GM21717 (cell line): ENCODE results near the gene SLC30A1.

Experiments
- ATAC-seq: cut with Tn5 transposase; IDR thresholded peaks from one replicate; pipeline ENCODE4 v1.9.1; 2021; ENCODE audit warnings: mild to moderate bottlenecking, moderate library complexity; ENCODE audit not compliant: unreplicated experiment

The SLC30A1 gene

DNA sequence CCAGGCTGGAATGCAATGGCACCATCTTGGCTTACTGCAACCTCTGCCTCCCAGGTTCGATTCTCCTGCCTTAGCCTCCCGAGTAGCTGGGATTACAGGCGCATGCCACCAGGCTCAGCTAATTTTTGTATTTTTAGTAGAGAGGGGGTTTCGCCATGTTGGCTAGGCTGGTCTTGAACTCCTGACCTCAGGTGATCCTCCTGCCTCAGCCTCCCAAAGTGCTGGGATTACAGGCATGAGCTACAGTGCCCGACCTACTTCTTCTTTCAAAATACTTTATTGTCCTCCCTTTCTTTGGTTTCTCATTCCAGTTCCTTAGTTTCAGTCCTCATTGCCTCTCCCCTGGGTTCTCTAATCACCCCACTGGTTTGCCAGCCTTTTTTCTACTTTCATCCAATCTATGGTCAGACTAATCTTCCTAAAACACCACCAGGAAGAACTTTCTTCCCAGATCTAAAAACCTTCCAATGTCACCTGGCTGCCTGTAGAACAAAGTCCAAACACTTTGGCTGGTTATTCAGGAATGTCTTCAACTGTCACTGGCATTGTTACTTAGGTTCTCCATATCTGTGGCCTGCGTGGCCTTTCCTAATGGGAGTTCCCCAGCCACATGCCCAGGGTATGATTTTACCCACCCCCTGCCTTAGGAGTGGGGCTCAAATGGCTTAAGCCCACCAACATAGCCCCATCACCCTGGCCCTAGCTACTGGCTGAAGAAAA lies 29.0 kb upstream of the SLC30A1 start:
- no peak for ATAC-seq

DNA sequence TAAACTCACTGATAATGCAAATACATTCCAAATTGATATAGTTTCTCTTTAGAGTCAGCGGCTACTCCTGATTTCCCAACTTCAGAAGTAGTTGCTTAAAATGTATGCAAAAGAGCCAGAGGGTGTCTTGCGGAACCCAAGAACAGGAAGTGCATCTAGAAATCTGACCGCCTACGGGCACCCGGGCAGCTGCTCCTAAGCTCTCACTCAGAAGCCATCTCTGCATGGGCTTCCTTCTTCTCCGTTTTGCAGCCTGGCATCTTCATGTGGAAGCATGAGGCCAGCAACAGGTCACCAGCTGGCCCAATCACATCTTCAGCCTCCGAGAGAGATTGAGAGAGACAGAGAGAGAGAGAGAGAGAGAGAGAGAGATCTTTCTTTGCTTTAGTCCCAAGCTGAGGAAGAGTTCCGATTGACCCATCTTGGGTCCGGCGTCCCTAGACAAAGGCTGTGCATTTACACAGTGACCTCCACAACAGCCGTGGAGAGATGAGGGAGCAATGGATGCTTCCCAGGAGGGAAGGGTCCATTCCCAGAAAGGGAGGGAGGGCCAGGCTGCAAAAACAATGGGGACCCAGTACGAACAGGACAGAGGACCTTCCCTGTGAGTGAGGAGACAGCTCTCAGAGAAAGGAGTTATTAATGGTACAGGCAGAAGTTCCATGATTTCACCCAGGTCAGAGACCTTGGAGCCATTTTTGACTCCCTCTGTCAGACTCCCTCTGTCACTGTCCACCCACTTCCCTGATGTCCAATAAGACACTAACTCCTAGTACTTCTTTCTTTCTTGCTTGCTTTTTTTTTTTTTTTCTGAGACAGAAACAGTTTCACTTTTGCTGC lies 28.2 kb upstream of the SLC30A1 start:
- ATAC-seq = peak; percentile 91

DNA sequence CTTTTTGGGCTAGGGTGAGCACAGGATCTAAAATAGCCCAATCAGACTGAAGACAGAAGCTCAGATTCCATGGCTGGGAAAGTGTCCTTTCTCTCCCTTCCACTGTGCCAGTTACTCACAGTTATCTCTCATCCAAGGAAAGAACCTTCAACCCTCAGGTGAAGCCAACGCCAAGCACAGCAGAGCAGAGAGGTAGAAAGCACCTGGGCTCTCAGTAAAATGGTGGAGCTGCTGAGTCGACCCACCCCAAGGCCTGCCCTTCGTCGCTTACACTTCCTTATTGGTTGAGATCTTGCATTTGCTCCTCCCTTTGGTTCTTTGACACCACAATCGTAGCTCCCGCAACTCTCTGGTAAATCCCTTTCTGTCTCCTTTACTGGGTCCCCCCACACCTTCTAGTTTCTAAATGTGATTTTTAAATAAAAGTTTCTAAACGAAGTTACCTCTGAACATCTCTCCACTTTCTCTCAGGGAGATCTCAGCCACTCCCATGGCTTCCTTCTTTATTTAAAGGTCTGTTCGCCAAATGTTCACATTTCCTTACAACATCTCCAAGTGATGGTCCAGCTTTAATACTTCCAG lies 27.5 kb upstream of the SLC30A1 start:
- ATAC-seq = peak; percentile 78

DNA sequence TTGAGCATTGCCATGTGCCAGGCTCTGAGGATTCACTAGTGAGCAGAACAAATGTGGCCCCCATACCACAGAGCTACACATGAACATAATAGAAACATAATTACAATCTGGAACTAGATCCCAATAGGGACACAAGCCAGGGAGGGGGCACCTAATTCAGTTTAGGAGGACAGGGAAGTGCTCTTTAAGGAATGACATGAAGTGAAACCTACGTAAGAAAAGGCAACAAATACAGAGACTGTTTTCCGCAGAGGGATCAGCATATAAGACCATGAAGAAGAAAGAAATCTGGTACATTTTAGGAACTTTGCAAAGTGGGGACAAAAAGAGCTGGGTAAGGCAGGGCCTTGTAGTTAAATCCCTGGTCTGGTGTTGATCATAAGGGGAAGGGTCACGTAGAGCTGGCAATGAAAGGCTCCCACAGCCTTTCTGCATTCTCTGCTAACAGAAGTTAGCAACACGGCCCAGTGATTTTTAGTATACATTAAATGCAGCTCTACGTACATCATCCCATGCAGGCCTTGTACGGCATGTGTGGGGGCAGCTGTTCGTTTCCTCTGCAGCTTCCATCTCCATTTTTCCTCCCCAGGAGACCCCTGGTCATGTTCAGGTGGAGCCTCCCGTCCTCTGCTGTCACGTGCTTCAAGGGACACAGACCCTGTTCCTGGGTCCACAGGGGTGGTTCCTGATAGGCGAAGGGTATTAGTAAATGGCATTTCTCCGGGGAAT lies 26.8 kb upstream of the SLC30A1 start:
- no peak for ATAC-seq

DNA sequence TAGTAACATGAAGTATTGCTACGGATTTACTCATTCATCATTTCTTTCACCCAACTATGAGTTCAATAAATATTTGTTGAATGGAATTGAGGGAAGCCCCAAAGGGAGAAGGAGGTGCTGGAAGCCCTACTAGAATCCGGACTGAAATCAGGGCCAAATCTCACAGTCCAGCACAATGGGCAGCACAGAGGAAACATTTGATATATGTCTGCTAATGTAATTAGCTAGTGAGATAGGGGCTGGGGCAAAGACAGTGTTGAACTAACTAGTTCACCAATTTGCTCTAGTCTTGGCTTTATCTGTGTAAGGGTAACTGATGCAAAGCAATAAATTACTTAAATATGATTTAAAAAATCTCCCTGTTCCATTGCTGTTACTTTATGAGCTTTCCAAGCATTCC lies 26.1 kb upstream of the SLC30A1 start:
- ATAC-seq = no peak

DNA sequence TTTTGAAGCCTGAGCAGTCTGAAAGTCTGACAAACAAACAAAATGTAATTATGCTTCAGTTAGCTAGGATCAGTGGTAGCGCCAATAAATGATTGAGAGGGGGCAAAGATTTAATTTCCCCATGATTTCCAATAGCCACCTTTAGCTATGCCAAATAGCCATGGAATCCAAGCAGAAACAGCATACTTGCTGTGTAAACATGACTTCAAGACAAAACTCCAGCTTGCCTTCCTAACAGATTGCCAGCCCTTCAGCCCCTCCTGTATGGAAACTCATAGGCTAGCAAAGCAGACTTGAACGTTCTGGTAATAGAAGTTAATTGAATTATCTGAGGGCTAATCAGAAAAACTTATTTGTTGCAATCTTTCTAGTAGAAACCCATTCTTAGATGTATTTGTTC lies 25.6 kb upstream of the SLC30A1 start:
- ATAC-seq = no peak

DNA sequence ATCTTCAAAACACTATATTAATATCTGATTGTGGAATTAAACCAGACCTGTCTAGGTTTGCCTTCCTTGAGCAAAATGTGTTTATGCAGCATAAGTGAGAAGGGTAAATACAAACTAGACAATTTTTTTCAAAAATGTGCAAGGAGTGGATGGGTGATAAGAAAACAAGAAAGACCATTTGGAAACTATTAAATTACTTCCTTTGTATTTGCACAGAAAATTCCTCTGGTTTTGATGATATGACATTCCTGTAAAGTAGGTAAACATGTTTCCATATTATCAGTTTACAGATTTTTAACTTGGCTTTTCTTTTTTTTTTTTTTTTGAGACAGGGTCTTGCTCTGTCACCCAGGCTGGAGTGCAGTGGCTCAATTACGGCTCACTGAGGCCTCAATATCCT lies 24.8 kb upstream of the SLC30A1 start:
- ATAC-seq = no peak

DNA sequence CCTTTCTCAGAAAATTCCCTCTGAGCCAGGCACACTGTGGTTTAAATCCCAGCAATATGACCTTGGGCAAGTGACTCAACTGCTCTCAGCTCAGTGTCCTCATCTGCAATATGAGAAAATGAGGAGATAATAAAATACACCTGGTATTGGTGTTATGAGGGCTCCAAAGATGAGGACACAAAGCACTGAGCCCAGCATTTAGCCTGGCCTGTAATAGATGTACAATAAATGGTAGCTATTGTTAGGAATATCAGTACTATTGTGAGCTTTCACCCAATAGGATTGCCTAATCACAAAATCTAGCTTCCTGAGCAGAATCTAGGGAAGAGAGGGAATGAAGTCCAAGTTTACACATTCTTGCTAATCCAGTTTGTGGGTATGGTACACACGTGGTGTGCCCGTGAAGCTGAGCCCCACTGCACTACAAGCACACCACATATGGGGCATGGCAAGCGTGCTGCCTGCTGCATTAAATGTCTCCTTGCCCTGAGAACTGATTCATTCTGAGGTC lies 24.3 kb upstream of the SLC30A1 start:
- no peak for ATAC-seq

DNA sequence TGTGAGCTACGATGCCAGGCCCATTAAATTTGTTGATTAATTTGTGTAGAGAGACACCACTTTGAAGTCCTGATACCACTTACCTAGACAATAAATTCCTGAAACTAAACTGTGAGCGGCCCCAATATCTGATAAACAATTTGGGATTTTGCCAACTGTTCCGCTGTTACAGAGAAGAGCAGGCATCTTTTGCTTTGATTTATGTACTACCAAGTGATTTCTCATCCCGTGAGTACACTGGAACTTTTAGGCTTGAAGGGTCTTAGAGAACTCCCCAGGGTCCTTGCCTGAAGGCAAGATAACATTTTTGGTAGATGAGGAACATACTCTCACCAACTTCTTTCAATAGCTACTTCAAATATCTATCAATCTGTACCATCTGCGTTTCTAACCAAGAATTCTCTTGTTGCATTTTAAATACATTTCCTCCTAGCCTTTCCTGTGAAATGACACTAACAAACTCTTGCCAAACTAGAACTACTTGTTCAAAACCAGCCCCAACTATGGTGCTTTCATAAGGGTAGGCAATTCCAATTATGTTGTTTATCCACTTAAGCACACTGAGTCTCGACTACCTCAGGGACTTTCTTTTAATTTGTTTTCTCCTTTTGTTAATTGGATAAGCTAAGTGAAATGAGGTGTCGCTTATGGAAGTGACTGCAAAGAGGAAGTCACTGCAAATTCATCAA lies 23.2 kb upstream of the SLC30A1 start:
- no peak for ATAC-seq

DNA sequence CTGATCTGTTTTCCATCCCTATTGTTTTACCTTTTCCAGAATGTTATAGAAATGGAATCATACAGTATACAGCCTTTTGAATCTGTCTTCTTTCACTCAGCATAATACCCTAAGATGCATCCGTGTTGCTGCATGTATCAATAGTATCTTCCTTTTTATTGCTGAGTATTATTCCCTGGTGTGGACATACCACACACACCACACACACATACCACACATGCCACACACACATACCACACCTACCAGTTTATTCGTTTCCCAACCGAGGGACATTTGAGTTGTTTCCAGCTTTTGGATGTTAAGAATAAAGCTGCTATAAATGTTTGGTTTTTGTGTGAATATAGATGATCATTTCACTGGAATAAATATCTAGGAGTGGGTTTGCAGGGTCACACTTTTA lies 22.2 kb upstream of the SLC30A1 start:
- no peak for ATAC-seq

DNA sequence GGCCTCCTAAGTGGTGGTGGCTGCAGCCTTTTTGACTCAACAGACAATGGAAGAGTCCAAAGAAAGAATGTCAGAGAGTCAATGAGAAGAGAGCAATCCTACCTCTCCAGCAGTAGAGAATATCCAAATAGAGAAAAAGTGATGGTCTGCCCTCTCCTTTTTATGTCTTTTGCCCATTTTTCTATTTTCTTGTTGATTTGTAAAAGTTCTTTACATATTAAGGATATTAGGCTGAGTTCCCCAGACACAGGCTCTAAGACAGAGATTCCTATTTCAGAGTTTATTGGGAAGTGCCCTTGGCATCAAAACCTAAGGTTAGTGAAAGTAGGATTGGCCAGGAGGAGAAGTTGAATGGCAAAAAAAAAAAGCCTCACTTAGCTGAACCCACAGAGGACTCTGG lies 20.3 kb upstream of the SLC30A1 start:
- no peak for ATAC-seq

DNA sequence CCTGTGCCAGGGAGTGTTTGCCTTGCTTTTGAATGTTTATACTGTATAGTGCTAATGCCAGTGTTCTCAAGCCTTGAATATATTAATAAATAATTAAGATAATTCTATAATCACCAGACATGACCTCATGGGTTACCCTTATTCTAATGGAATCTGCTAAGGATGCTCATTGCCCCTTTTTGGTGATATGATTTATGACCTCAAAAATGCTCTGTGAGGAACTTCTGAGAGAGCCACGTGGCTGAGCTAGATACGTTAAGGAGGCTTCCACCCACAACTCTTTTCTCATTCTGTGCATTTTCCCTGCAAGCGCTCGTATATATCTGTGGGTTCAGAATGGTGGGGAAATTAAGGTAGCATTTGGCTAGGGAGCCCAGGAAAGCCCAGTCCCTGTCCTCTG lies 19.6 kb upstream of the SLC30A1 start:
- no peak for ATAC-seq

DNA sequence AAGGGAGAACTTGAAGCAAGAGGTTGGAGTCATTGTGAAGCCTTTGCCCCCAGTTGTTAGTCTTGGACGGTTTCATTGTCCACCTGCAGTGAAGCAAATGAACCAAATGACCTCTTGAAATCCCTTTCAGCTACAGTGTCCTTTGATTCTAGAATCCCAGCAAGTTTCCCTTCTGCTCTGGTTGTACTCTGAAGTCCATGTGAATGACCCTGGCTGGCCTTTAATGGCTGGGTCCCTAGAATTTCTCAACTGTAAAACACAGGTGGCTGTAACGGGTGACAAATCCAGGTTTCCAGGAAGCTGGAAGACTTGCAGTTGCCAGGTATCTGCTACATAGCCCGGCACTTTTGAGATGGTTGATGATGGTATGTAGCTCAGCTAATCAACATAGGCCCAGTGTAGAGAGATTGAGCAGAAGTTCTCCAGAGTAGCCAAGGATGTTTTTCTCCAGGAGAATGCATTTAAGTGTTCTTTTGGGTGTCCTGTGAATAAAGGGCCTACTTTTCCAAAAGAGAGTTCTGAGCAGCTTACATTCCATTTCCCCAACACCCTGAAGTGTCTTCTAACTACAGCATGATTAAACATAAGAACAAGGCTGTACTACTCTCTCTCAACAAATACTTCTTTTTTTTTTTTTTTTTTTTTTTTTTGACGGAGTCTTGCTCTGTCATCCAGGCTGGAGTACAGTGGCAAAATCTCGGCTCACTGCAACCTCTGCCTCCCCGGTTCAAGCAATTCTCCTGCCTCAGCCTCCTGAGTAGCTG lies 17.6 kb upstream of the SLC30A1 start:
- ATAC-seq = no peak

DNA sequence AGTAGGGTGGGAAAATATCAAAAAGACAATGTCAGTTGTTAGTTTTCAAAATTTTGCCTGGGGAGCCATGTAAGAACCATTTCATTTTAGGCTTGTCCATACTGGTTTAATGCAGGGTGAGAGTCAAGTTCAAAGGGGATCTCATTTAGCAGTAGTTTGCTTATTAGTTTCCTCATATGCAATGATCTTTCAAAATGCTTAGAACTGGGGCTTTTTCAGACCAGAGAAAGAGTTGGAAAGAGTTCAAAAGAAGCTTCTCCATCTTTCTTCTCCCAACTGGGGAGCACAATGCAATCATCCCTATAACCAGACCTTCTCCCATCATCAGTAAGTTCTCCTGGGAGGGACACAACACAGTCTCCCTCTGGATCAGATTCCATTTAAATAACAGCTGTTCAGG lies 16.5 kb upstream of the SLC30A1 start:
- no peak for ATAC-seq

DNA sequence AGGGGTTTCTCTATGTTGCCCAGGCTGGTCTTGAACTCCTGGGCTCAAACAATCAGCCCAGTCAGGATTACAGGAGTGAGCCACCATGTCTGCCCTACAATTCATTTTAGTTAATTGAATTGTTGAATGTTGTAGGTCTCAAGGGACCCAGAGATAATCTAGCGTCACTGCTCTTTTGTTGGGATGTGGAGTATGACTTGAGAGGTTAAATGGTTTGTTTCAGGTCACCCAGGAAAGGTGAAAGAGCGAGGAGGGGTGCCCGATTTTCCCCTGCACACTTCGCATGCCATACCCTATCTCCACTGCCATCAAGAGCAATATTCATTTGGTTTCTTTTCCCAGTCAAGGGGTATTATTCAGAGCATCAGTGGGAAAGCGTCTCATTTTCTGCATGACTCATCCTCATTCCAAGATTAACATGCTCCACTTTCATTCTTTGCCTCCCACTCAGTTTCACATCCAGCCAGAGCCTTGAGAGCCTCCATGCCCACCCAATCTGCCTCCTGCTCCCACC lies 13.1 kb upstream of the SLC30A1 start:
- no peak for ATAC-seq

DNA sequence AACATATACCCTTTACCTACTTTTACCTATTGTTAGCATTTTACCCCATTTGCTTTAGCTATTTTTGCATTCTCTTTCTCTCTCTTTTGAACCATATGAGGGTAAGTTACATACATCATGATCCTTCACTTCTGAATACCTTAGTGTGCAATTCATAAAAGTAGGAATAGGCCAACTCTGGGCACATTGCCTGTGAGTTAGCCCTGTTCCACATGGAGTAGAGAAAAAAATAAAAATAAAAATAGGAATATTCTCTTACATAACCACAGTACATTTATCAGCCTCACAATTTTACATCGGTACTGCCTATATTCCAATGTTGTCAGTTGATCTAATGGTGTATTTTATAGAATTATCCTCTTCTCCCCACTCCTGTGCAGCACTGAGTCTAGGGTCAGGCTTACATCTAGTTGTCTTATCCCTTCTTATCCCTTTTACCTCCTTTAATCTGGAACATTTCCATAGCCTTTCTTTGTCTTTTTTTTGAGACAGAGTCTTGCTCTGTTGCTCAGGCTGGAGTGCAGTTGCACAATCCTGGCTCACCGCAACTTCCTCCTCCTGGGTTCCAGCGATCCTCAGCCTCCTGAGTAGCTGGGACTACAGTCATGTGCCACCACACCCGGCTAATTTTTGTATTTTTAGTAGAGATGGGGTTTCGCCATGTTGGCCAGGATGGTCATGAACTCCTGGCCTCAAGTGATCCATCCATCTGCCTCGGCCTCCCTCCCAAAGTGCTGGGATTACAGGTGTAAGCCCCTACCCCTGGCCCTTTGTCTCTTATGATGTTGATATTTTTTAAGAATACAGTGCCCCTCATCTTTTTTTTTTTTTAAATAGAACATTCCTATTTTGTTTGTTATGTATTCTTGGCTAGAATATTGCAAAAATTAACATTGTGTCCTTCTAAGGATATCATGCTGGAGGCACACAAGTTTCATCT lies 11.1 kb upstream of the SLC30A1 start:
- ATAC-seq = no peak

DNA sequence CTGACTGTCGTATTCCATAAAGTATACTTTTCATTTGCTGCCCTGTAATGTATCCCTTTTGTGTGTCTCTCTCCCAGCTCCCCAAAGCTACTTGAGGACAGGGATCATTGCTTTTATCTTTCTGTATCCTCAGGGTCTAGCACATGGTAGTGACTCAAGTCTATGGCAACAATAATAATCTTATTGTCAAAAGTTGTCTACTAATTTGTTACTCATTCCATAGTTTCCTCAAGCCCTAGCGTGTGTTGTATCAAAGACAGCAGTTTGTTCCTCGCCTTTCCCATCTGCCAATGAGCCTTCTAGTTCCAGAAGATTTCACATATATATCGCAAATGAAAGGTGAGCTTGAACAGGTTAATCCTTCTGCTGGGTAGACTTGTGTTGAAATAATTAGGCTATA lies 9.8 kb upstream of the SLC30A1 start:
- ATAC-seq = no peak

DNA sequence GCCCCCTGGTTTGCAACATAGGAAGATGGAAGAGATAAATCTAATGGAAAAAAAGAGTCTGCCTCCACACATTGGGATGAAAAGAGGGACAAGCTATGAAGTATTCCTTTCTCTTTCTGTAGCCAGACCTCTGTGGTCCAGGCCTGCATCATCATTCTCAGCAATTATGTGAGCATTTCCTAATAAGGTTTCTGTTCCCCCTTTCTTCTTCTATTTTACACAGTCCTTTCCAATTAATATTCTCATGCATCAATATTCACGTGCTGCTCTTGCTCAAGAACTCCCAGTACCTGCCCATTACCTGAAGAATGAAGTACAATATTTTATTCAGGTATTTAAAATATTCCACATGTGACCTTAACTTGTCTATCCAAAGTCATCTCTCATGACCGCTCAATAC lies 8.2 kb upstream of the SLC30A1 start:
- ATAC-seq = no peak

DNA sequence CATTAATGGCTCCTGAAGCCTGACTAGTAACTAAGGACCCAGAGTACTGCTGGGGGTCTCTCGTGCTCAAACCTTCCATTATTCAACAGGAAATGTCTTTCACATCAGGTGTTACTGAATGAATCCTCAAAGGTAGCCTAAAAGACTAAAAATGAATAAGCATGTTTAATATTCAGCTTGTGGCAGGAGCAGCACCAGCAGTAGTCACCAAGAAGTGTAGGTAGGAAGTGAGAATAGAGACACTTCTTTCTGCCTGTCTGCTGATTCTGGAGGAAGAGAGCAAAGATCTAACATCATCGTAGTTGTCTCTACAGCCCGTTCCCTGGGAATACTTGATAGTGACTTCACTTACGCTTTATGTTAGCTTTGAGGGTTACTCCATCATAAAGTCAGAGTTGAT lies 7.6 kb upstream of the SLC30A1 start:
- no peak for ATAC-seq
